ENCODE results near the gene ZNF281.

DNA sequence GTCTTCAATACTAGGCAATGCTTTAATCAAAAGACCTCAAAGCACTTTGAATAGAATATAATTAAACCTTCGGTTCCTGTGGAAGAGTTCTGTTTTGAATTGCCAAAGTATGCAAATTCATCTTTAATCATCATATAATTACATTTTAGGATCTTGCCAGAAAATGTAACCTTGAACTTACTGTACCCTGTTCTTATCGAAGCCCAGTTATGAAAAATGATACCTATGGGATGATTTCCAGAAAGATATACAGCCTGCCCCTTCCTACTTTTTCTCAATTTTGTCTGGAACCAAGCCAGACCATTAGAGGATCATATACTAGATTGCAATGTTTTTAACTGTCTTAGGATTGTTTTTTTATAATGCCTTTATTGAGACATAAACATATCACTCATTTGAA, 34.0 kb upstream of the ZNF281 start:
- TF ChIP-seq, protein P1, sequence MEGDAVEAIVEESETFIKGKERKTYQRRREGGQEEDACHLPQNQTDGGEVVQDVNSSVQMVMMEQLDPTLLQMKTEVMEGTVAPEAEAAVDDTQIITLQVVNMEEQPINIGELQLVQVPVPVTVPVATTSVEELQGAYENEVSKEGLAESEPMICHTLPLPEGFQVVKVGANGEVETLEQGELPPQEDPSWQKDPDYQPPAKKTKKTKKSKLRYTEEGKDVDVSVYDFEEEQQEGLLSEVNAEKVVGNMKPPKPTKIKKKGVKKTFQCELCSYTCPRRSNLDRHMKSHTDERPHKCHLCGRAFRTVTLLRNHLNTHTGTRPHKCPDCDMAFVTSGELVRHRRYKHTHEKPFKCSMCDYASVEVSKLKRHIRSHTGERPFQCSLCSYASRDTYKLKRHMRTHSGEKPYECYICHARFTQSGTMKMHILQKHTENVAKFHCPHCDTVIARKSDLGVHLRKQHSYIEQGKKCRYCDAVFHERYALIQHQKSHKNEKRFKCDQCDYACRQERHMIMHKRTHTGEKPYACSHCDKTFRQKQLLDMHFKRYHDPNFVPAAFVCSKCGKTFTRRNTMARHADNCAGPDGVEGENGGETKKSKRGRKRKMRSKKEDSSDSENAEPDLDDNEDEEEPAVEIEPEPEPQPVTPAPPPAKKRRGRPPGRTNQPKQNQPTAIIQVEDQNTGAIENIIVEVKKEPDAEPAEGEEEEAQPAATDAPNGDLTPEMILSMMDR (IDR thresholded peaks at IDR 0.05), result no peak
- TF ChIP-seq POLR2A (IDR thresholded peaks at IDR 0.05), result no peak

Data from Peyer's patch (tissue), 4 donors.